H1 (cell line): Measurements from ENCODE around the gene SLC44A5.

Experiments used
- EP300 ChIP-seq, 2 experiments: IDR thresholded peaks; 1 replicate in 1 of 2; 2 replicates in 1 of 2; pipeline ENCODE4 v1.6.1; 2011 to 2012; ENCODE audit warnings: low read depth in 2 of 2, low read length in 2 of 2, mild to moderate bottlenecking in 2 of 2, borderline replicate concordance in 1 of 2, inconsistent platforms in 1 of 2, moderate library complexity in 1 of 2
- EZH2 ChIP-seq: fragments of 200-600 bp; sonication (generic); IDR thresholded peaks from 2 replicates; pipeline ENCODE4 v1.7.1; 2012; ENCODE audit warnings: low read depth, mild to moderate bottlenecking, moderate library complexity, low read length, inconsistent platforms; ENCODE audit not compliant: severe bottlenecking
- TEAD4 ChIP-seq: IDR thresholded peaks from 2 replicates; pipeline ENCODE4 v1.6.1; 2012; ENCODE audit warnings: low read depth, low read length, inconsistent platforms, mixed read lengths

- TF ChIP-seq TEAD4: no peak
- TF ChIP-seq EP300 (IDR thresholded peaks at IDR 0.05; ENCODE audit: borderline replicate concordance in 1 of 2, low read depth in 2 of 2, low read length in 2 of 2): no peak
- no peak for TF ChIP-seq EZH2
Observed at GRCh38 chr1:75327395-75327794, 283.5 kb downstream of the SLC44A5 start.
